Astrocyte (in vitro differentiated cells and primary cell): ENCODE data around the gene HDGF.

Experiments used
- CTCF ChIP-seq: IDR thresholded peaks from 2 replicates; pipeline ENCODE4 v1.5.1; 2011; ENCODE audit warnings: low read depth, mild to moderate bottlenecking, inconsistent platforms, low read length, moderate library complexity; ENCODE audit not compliant: insufficient read depth
- EZH2 ChIP-seq: IDR thresholded peaks from 2 replicates; pipeline ENCODE4 v1.6.1; 2012; ENCODE audit warnings: mild to moderate bottlenecking, low read length, inconsistent platforms; ENCODE audit not compliant: insufficient read depth

- no peak for TF ChIP-seq CTCF
- TF ChIP-seq EZH2: no peak
These were observed 30.2 kb upstream of the HDGF start for GRCh38 chr1:156781585-156782186.
